Cerebellar cortex (tissue), 1 donor: Measurements from ENCODE around the gene PCSK4.

ENCODE experiments used
- DNase-seq: peaks from one replicate; pipeline ENCODE4 v3.0.0-alpha.2; 2015; ENCODE audit warnings: low spot score

PCSK4 gene

DNA sequence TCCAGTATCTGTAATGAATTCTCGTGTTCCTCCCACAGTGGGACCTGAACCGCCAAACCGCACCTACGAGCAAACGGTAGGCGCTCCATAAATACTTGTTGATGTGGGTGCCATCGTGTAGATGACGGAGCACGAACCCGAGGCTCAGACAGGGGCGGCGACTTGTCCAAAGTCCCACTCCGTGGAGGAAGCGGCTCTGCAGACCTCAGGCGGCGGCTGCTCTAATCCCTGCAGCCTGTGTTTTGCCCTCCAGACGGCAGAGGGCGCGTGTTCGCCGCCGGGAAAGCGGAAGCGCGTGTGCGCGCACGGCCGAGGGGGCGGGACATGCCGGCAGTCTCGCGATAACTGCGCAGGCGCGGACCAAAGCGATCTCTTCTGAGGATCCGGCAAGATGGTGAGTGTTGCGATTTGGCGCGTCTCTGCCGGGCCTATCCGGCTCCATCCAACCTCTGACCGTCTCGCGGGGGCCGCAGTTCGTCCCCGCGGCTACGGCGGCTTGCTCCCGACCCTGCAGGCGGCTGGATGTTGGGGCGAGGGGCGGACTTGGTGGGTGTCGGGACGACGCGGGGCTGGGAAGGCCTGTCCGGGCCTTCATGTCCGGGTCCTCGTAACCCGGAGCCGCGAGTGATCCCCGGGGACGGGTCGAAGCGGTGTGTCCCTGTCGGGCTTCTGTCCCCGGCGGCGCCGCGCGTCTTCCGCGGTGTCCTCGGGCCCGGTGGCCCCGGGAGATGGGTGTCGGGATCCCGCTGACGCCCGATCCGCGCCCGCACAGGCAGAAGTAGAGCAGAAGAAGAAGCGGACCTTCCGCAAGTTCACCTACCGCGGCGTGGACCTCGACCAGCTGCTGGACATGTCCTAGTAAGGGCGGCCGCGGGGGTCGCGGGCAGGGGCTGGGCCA lies 51.9 kb downstream of the PCSK4 start, which contains the start of gene RPS15:
Gene RPS15 (plus strand): TSS at position 362 of the 898 bp plus-strand sequence. CDS start 30 bp downstream, at position 392.
- DNase-seq: peak; percentile 90

DNA sequence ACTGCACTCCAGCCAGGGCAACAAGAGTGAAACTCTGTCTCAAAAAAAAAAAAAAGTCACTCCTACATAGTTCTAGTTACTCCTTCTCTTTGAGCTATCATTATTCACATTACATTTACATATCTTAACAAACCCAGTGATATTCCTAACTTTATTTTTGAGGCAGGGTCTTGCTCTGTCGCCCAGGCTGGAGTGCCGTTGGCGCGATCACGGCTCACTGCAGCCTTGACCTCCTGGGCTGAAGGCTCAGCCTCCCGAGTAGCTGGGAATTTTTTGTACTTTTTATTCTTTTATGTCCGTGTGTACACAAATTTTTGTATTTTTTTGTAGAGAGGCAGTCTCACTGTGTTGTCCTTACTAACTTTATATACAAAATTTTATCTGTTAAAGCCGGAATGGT lies 52.5 kb downstream of the PCSK4 start:
- no peak for DNase-seq

DNA sequence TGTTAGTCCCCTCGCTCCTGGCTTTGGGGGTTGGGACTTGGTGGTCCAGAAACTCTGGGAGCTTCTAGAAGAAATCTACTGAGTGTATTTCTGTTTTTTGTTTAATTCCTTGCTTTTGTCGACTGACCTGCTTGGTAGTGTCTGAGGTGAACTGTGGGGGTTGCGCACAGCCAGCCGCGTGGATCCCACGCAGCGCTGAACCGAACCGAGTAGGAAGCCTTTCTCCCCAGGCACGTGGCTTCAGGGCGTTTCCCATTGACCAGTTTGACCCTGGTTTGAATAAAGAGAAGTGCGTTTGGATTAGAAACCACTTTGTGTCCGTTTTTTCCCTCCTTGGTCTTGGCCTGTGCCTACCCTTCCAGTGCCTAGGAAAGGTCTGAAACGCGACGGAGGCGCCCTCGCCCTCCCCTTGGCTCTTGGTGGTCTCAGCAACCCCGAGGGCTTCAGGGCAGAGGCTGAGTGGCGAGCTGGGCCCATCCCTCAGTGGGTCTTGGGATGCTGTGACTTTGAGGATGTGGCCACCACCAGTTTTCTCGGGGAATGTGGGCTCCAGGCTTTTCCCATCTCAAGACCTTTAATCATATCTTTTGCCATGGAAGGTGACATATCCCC lies 54.7 kb downstream of the PCSK4 start:
- DNase-seq: no peak

DNA sequence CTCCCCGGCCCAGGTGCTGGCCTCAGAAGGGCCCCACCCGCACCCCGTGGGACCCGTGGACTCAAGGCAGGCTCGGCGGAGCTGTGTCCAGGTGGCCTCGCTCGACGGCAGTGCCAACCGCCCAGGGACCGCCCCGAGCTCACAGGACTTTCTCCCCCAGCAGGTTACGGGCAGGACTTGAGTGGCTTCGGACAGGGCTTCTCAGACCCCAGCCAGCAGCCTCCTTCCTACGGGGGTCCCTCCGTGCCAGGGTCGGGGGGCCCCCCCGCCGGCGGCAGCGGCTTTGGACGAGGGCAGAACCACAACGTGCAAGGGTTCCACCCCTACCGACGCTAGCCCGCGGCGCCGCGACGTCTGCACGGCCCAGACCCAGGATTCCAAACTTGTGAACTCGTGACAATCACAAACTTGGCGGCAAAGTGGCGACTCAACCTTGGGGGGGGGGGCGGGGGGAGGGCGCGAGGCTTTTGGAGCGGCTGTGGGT lies 55.5 kb downstream of the PCSK4 start:
- DNase-seq: no peak

DNA sequence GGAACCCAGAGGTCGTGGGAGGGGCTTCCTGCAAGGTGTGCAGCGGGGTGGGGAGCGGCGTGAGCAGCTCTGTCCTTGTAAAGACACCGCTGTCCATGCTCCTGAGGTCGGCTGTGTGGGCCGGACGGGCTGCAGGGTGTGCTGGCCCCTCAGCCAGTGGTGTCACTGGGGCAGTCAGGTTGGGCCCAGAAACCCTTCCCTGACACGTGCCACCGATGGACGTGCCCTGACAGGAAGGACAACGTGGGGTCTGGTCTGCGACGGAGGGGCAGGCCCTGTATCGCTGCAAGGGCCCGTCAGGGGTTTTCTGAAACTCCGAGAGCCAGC lies 56.1 kb downstream of the PCSK4 start:
- no peak for DNase-seq

DNA sequence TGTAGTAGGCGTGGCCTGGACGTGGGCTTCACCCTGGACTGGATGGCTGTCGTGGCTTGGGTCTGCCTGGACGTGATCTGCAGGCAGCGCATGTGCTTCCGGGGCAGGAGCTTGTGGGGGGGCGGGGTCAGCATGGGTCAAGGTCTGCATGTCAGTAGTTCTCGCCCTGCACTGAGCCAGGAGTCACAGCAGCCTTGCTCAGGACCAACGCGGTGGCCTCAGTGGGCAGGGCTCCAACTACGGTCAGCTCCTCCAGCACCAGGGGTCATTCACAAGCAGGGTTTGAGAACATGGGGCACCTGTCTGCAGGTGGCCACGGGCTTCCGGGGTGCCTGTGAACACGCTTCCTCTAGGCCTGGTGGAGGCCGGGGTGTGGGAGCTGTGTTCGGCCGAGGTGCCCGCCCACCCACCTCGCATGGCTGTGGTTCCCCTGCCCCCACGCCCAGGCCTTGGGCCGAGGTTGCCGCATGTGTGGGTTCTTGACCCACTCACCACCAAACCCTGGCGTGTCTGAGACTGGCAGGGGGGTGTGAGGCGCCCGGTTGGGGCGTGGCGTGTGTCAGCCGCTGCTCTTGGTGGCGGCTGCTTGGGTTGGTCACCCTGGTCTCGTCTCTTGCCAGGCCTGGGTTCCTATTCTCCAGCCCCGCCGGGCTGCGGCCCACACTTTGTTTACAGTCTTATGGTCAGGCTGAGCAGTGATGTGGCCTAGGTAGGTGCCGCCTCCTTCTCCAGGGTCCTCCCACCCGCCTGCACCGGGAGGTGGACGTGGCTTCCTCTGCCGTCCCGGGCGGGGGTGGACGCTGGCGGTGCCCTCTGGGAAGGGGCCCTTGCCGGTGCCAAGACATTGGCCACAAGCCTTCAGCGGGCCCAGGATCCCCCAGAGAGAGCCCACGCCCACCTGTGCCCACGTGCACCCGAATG lies 56.8 kb downstream of the PCSK4 start:
- no peak for DNase-seq

DNA sequence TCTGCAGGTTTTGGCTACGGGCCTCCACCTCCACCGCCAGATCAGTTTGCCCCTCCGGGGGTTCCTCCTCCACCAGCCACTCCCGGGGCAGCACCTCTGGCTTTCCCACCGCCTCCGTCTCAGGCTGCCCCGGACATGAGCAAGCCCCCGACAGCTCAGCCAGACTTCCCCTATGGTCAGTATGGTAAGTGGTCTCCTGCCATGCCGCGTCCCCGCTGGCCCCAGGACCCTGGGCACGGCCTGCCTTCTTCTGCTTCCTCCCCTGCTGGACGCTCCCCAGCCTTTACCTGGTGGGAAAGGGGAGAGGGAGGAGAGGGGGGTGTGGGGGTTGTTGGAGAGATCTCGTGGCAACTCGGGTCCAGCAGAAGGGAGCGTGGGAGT lies 57.7 kb downstream of the PCSK4 start:
- DNase-seq: no peak

DNA sequence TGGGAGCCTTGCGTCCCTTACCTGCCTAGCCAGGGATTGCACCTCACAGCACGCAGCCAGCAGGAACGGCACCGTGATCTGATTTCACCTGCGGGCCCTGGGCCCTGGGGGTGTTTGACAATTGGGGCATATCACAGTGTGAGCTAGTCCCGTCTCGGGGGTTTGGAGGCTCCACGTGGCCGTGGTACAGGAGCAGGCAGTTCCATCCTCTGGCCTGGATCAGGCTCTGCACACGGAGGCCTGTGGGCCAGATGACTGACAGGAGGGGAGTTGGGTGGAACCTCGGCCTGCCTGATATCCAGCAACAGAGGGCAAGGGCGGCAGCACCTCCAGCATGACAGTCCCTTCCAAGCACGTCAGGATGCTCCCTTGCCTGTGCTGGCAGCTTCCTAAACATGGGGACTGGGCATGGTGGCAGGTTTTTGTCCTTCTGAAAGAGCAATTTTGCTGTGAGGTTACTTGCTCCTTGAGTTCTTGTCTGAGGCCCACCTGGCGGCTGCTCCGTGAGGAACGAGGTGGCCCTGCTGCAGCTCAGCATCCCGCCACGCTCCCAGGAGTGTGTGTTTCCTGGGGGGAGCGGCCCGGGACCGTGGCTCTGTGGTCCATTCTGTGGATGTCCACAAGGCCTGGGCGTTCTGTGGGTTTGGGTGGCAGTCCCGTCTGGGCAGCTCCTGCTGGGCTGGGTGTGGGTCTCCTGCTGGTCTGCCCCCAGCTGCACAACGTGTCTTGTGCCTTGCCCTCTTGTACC lies 58.2 kb downstream of the PCSK4 start:
- no peak for DNase-seq
